WERI-Rb-1 (cell line): ENCODE results near the gene GRAMD2B.

ENCODE experiments used
- DNase-seq: peaks from one replicate; pipeline ENCODE4 v3.0.0-alpha.2; 2020
- H3K27ac ChIP-seq: fragments of 250-450 bp; sonication (Bioruptor Pico); 2 replicates; pipeline ENCODE4 v1.5.1; 2020; ENCODE audit warnings: mild to moderate bottlenecking, moderate library complexity
- H3K27me3 ChIP-seq: fragments of 250-450 bp; sonication (Bioruptor Pico); 2 replicates; pipeline ENCODE4 v1.5.1; 2021; ENCODE audit warnings: mild to moderate bottlenecking, low read depth, moderate library complexity; ENCODE audit not compliant: insufficient read depth, severe bottlenecking
- H3K36me3 ChIP-seq: fragments of 250-450 bp; sonication (Bioruptor Pico); 2 replicates; pipeline ENCODE4 v1.5.1; 2020; ENCODE audit warnings: mild to moderate bottlenecking, moderate library complexity
- H3K4me3 ChIP-seq: 2 replicates; pipeline ENCODE4 v1.5.1; 2011; ENCODE audit warnings: low read depth, mild to moderate bottlenecking, control low read depth, low read length
- H3K9me3 ChIP-seq: fragments of 250-450 bp; sonication (Bioruptor Pico); 2 replicates; pipeline ENCODE4 v1.5.1; 2021; ENCODE audit warnings: mild to moderate bottlenecking, moderate library complexity; ENCODE audit not compliant: severe bottlenecking
- CTCF ChIP-seq: IDR thresholded peaks from 2 replicates; pipeline ENCODE4 v1.5.1; 2011; ENCODE audit warnings: low read depth, mild to moderate bottlenecking, control low read depth, inconsistent platforms, low read length

GRAMD2B gene

GRCh38 chr5:126414874-126415502 lies 8.2 kb upstream of the GRAMD2B start:
- no peaks in the 10 kb centered on the region for H3K36me3 ChIP-seq
- no peak overlapping the region for H3K4me3 ChIP-seq
- no peak for DNase-seq
- no peak for TF ChIP-seq CTCF
- no peaks in the 10 kb centered on the region for H3K27me3 ChIP-seq
- no peak overlapping the region for H3K27ac ChIP-seq
- H3K9me3 ChIP-seq, result no peaks in the 10 kb centered on the region

GRCh38 chr5:126415789-126416188 lies 7.4 kb upstream of the GRAMD2B start:
- no peak for TF ChIP-seq CTCF
- no peak overlapping the region for H3K27ac ChIP-seq
- no peaks in the 10 kb centered on the region for H3K9me3 ChIP-seq
- no peak overlapping the region for H3K4me3 ChIP-seq
- no peak for DNase-seq
- no peaks in the 10 kb centered on the region for H3K36me3 ChIP-seq
- no peaks in the 10 kb centered on the region for H3K27me3 ChIP-seq

- H3K9me3 ChIP-seq, result no peaks in the 10 kb centered on the region
- no peak for TF ChIP-seq CTCF
- H3K27ac ChIP-seq, result no peak overlapping the region
- no peak overlapping the region for H3K4me3 ChIP-seq
- DNase-seq, result no peak
- H3K36me3 ChIP-seq, result no peaks in the 10 kb centered on the region
- H3K27me3 ChIP-seq, result no peaks in the 10 kb centered on the region
Observed at GRCh38 chr5:126416266-126416925, 6.8 kb upstream of the GRAMD2B start.

GRCh38 chr5:126417178-126417577 lies 6.0 kb upstream of the GRAMD2B start:
- no peaks in the 10 kb centered on the region for H3K9me3 ChIP-seq
- no peaks in the 10 kb centered on the region for H3K27me3 ChIP-seq
- H3K36me3 ChIP-seq, result no peaks in the 10 kb centered on the region
- no peak overlapping the region for H3K4me3 ChIP-seq
- no peak for TF ChIP-seq CTCF
- no peak for DNase-seq
- H3K27ac ChIP-seq, result no peak overlapping the region

- DNase-seq, result no peak
- Histone ChIP-seq H3K27ac (no peak overlapping the region), H3K27me3 (no peaks in the 10 kb centered on the region), H3K9me3 (no peaks in the 10 kb centered on the region), H3K4me3 (no peak overlapping the region), H3K36me3 (no peaks in the 10 kb centered on the region)
- TF ChIP-seq CTCF, result no peak
Observed at GRCh38 chr5:126419102-126419501, 4.1 kb upstream of the GRAMD2B start.

- no peak for DNase-seq
- H3K4me3 ChIP-seq, result no peak overlapping the region
- TF ChIP-seq CTCF, result no peak
- H3K27ac ChIP-seq, result no peak overlapping the region
- no peaks in the 10 kb centered on the region for H3K36me3 ChIP-seq
- no peaks in the 10 kb centered on the region for H3K9me3 ChIP-seq
- no peaks in the 10 kb centered on the region for H3K27me3 ChIP-seq
Observed at GRCh38 chr5:126428421-126428820, 5.2 kb downstream of the GRAMD2B start.
